Vagina (tissue), 2 donors: ENCODE measurements around the gene CUX1.

Experiments
- POLR2A ChIP-seq, 2 donors: fragments of 450-650 bp; IDR thresholded peaks; one replicate each; pipeline ENCODE4 v1.6.1; 2017; ENCODE audit warnings: antibody characterized with exemption in 2 of 2, mild to moderate bottlenecking in 2 of 2, moderate library complexity in 2 of 2
- POLR2AphosphoS5 ChIP-seq, 2 donors: sonication (generic); formaldehyde crosslinking; IDR thresholded peaks; one replicate each; pipeline ENCODE4 v1.9.0; 2017; ENCODE audit warnings: antibody characterized with exemption in 2 of 2, mild to moderate bottlenecking in 2 of 2, low read depth in 1 of 2; ENCODE audit not compliant: insufficient read depth in 1 of 2
- TF ChIP-seq, protein P1 (sequence below), 3 experiments: fragments of 450-650 bp in 2 of 3; fragments of 200-600 bp in 1 of 3; sonication (generic) in 1 of 3; IDR thresholded peaks; one replicate each; pipeline ENCODE4 v1.5.1; 2017 to 2019; ENCODE audit warnings: antibody characterized with exemption in 3 of 3, mild to moderate bottlenecking in 2 of 3, moderate library complexity in 2 of 3

GRCh38 chr7:102004848-102005247 lies 187.4 kb downstream of the CUX1 start:
- TF ChIP-seq, protein P1, sequence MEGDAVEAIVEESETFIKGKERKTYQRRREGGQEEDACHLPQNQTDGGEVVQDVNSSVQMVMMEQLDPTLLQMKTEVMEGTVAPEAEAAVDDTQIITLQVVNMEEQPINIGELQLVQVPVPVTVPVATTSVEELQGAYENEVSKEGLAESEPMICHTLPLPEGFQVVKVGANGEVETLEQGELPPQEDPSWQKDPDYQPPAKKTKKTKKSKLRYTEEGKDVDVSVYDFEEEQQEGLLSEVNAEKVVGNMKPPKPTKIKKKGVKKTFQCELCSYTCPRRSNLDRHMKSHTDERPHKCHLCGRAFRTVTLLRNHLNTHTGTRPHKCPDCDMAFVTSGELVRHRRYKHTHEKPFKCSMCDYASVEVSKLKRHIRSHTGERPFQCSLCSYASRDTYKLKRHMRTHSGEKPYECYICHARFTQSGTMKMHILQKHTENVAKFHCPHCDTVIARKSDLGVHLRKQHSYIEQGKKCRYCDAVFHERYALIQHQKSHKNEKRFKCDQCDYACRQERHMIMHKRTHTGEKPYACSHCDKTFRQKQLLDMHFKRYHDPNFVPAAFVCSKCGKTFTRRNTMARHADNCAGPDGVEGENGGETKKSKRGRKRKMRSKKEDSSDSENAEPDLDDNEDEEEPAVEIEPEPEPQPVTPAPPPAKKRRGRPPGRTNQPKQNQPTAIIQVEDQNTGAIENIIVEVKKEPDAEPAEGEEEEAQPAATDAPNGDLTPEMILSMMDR (IDR thresholded peaks at IDR 0.05) = no peak
- no peak for TF ChIP-seq POLR2A (IDR thresholded peaks at IDR 0.05)
- no peak for TF ChIP-seq POLR2AphosphoS5 (IDR thresholded peaks at IDR 0.05; ENCODE audit: insufficient read depth in 1 of 2, low read depth in 1 of 2)
